ENCODE measurements around the gene CAPNS2. TPM values are rescaled to one million over a fixed set of nuclear protein-coding genes. Genes with fewer than 3 reads are reported as not detected.

Gene CAPNS2
- total RNA-seq = not detected

- no peak for DNase-seq
These were observed at the start of gene CAPNS2 for GRCh38 chr16:55566432-55567175. CAPNS2 (plus strand) TSS chr16:55566684; CDS start chr16:55566757, 73 bp downstream.

GRCh38 chr16:55521792-55522191, 44.7 kb upstream of the CAPNS2 start:
- no peak for DNase-seq

GRCh38 chr16:55526441-55526840, 40.0 kb upstream of the CAPNS2 start:
- no peak for DNase-seq

GRCh38 chr16:55527885-55528284, 38.6 kb upstream of the CAPNS2 start:
- DNase-seq = no peak

DNA sequence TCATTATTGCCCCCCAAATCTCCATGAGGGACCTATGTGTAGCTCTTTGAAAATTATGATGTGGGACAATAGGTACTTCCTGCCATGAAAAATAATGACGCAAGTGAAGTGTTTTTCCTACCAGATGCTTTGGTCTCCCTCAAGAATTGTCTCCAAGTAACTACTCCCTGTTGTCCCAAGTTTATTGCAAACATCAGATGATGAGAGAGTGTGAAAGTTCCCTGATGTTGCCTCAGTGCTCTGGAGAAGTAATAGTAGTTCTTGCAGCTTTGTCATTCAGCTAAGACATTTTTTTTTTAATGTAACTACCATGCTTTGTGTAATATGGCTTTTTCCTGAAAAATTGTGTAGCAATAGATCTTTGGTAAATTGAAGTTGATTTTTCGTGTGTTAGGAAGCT, 37.5 kb upstream of the CAPNS2 start:
- DNase-seq = no peak

DNA sequence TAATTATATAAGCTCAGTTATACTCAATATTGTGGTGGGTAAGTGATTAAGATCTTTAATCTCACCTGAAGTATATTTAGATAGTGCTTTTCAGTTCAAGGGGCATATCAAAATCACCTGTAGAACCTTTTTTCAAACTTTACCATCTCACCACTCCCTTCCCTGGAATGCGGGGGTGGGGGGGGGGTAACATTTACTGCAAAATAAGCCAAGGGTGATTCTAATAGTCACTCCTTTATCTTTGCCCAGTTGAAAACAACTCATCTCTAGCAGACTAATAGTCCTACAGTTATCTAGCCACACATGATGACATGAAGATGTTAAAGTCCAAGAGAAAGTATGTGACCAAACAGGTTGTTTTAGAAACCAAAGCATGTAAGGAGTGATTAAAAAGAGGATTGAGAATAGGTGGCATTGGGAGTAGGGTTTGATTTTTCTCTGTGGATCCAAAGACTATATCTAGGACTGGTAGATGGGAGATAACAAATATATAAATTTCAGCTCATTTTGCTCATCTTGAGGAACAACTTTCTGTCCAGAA, 36.1 kb upstream of the CAPNS2 start:
- no peak for DNase-seq

- DNase-seq = no peak
These were observed 34.3 kb upstream of the CAPNS2 start for GRCh38 chr16:55532227-55532626.

- DNase-seq = no peak
These were observed 31.7 kb upstream of the CAPNS2 start for GRCh38 chr16:55534756-55535155.

GRCh38 chr16:55539049-55539448, 27.4 kb upstream of the CAPNS2 start:
- DNase-seq = no peak

DNA sequence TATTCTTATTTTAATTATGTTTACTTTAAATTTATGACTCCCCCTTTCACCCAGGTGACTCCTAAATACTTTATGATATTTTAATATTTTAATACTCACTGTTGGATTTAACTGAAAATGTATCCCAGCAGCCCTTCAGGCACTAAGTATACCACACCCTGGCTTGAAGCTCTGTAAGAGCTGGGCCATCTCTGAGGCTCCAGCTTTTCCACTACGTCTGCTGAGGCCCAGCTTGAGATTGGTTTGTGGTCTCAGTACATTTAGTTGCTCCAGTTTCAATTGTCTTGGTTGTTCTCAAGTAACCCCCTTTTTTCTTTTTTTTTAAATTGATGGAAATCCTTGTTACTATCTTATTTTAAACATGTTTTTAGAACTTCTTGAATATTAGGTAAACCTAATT, 27.0 kb upstream of the CAPNS2 start:
- no peak for DNase-seq

DNA sequence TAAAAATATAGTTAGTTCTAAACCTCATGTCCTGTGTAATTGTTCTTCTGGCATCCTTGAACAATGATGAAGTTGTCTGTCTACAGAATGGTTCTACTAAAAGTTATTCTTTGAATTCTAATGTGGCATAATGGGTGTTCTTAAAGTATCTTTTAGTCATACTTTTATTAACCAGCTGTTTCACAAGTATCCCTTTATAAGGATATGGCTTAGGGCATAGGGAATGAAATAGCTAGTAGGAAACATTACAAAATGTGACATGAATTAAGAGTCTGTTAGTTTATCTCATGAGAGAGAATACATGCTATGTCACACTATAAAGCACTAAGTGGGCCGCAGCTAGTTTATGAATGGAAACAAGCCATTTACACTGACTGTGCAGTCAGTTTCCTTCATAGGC, 26.3 kb upstream of the CAPNS2 start:
- DNase-seq = no peak

GRCh38 chr16:55542459-55543082, 23.9 kb upstream of the CAPNS2 start:
- DNase-seq = no peak

GRCh38 chr16:55543472-55543871, 23.0 kb upstream of the CAPNS2 start:
- DNase-seq = no peak

- DNase-seq = no peak
These were observed 13.9 kb upstream of the CAPNS2 start for GRCh38 chr16:55552621-55553020.

DNA sequence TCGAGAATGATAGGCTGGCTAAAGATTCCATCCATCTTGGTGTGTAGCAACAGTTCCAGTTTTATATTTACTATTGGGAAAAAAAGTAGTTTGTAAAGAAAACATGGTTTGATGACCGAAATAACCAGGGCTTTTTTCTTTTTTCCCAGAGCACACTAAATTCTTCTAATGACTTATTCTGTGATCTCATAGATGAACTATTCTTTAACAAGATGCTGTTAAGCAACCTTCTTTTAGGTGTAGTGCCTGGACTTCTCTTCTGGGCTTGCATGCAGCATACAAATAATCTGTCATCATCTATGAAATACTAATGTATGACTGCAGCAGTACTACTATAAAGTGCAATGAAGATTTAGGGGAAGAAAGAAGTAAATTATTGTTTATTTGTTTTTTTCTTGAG, 11.0 kb upstream of the CAPNS2 start:
- no peak for DNase-seq

DNA sequence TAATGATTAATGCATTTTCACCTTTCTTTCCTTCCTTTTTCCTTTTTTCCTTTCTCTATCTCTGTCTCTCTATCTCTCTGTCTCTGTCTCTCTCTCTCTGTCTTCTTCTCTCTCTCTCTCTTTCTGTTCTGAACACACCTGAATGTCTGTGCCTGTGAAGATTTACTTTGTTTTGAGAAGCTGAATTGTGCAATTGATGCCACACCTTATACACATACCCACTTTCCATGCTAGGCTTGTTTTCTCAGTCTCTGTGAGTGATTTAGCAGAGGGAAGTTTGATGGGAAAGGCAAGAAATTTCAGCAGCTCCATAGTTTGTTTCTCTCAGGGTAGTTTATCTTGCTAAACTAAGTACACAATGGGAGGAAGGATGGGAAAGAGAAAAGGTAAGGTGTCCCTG, 9.3 kb upstream of the CAPNS2 start:
- no peak for DNase-seq

GRCh38 chr16:55559233-55559632, 7.3 kb upstream of the CAPNS2 start:
- DNase-seq = no peak

DNA sequence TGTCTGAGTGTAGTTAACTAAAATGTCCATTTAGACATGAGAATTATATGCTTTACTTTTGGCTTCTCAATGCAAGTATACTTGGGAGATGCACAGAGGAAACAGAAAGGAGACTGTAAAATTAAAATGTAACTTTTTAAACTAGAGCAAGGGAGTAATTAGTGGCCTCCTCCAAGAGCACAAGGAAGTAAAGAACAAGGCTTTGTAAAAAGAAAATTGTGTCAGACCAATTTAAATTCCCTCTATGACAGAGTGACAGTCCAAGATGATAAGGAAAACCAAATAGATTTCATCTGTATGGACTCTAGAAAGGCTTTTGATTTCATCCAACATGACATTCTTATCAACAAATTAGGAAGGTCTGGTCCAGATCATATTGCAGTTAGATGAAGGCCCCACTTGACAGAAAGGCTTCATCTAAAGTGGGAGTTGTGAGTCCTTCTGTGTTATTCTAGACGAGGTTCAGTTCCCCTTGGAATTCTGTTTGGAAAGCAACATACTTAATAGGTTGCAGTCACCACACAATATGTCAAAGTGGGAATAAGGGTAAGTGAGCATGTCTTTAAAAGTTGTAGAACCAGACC, 6.5 kb upstream of the CAPNS2 start:
- no peak for DNase-seq

- DNase-seq = no peak
These were observed 5.1 kb upstream of the CAPNS2 start for GRCh38 chr16:55561319-55561848.

DNA sequence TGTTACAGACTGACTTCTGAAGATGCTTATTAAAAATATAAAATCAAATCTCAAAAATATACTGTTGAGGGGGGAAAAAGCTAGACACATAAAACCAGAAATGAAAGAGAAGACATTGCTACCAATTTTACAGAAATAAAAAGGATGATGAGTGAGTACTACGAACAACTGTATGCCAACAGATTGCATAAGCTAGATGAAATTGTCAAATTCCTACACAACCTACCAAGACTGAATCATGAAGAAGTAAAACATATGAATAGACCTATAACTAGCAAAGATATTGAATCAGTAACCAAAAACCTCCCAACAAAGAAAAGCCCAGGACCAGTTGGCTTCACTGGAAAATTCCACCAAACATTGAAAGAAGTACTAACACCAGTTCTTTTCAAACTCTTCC, 3.5 kb upstream of the CAPNS2 start:
- DNase-seq = no peak

DNA sequence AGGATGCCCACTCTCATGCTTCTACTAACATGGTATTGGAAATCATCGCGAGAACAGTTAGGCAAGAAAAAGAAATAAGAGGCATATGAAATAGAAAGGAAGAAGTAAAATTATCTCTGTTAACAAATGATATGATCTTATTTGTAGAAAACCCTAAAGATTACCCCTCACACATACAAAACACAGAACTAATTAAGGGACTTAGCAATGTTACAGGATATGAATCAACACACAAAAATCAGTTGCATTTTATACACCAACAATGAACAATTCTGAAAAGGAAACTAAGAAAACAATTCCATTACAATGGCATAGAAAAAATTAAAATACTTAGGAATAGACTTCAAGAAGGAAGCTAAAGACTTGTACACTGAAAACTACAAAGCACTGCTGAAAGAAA, 2.7 kb upstream of the CAPNS2 start:
- no peak for DNase-seq

DNA sequence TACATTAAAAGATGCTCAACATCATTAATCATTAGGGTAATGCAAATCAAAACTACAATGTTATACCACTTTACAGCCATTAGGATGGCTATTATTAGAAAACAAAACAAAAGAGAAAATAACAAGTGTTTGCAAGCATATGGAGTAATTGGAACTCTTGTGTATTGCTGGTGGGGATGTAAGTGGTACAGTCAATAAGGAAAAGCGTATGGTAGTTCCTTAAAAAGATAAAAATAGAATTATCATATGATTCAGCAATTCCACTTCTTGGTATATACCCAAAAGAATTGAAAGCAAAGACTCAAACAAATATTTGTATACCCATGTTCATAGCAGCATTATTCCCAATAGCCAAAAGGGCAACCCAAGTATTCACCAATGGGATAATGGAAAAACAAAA, 1.4 kb upstream of the CAPNS2 start:
- no peak for DNase-seq

DNA sequence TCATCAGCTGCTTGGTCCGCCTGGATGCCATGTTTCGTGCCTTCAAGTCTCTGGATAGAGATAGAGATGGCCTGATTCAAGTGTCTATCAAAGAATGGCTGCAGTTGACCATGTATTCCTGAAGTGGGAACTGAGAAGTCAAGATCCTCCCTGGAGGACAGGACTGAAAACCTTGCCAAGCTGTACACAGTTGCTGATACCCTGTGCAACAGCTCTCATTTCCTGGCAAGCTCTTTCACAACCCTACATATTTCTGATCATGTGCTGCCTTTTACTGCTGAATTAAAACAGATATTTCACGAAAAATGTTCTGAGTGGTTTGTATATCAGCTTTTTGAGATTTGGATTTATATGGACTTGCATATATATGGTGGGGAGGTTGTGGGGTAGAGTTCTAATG, 898 bp downstream of the CAPNS2 start:
- no peak for DNase-seq
